Inflammatory macrophage treated with lipopolysaccharide for 4 hours (primary cell): ENCODE data around the gene ZFP1.

ENCODE experiments used
- DNase-seq: peaks from one replicate; pipeline ENCODE4 v3.0.0-alpha.2; 2020

ZFP1 gene

DNA sequence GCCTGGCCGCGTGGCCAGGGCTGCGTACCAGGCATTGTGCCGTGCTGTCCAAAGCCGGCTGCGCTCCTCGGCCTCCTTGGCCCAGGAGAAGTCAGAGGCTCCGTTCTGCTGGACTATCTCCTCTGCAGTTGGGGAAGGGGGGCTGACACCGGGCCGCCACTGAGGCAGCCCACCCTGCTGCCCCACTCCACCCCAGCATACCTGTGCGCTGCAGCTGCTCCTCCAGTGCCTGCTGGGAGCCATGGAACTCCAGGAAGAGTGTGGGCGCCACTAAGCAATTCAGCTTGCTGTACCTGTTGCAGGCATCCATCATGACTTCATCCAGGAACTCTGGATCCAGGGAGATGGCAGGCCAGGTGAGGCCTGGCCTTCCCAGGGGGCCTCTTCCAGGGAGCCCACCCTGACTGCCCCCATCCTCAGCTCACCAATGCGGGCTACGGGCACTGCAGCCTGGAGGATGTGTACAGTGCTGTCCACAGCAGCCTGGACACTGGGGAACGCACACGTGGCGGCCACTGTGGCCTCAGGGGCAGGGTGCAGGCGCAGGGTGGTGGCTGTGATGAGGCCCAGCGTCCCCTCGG lies 34.7 kb upstream of the ZFP1 start:
- no peak for DNase-seq

DNA sequence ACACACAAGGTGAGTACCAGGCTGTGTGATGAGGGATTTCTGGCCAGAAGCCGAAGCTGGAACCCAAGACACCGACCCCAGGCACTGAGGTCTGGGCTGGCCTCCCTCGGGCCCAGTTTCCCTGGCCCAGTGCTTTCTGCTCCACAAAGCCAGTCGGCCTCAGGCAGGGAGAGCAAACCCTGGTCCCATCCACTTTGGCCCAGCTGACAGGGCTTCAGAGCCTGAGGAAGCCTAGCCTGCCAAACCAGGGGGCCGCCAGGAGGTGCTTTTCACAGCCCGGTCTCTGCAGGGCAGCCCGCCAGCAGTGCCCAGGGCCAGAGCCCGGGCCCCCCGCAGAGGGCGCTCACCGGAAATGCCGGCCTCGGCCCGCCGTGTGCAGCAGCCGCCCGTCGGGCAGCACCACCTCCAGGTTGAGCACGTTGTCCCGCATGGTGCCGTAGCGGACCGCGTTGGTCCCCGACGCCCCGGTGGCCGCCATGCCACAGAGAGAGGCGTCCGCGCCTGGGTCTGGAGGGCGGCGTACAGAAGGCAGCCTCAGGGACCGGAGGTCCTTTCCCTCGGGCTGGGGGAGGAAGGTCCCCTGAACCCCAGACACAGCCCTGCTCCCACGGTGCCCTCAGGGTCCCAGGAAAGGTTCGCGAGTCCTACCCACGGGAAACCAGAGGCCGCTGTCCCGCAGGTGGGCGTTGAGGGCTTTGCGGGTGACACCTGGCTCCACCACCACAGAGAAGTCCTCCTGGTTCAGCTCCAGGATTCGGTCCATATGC lies 34.0 kb upstream of the ZFP1 start:
- DNase-seq, result no peak

DNA sequence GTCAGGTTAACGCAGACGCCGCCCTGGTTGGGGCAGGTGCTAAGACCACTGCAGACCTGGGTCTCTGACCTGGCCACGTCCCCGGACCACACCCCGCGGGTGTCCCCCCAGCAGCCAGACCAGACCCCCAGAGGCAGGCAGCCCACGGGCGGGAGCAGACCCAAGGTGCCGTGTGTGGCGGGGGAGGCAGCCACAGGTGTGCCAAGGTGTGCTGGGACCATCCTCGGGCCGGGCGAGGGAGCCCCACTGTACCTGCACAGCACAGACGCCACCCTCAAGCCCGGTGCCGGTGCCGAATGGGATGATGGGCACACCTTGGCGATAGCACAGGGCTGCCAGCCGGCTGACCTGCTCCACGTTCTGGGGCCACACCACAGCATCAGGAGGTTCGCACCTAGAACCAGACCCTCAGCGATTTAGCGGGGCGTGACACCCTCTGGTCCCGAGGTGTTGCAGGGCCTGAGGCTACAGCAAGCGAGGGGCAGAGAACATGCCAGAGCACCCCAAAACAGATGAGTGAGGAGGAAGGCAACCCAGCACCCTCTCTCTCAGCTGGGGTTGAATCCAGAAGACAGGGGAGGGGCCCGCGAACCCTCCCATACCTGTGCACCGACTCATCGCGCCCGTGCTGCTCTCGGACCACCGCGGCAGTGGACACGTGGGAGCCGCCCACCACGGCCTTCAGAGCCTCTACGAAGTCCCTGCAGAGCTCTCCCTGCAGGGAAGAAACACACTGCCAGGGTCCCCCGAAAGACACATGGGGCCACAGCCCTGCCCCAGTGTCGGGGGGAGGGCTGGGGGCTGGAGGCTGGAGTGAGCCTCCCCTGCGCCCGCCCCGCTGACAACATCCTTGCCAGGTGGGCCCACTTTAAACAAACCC lies 33.1 kb upstream of the ZFP1 start:
- no peak for DNase-seq

DNA sequence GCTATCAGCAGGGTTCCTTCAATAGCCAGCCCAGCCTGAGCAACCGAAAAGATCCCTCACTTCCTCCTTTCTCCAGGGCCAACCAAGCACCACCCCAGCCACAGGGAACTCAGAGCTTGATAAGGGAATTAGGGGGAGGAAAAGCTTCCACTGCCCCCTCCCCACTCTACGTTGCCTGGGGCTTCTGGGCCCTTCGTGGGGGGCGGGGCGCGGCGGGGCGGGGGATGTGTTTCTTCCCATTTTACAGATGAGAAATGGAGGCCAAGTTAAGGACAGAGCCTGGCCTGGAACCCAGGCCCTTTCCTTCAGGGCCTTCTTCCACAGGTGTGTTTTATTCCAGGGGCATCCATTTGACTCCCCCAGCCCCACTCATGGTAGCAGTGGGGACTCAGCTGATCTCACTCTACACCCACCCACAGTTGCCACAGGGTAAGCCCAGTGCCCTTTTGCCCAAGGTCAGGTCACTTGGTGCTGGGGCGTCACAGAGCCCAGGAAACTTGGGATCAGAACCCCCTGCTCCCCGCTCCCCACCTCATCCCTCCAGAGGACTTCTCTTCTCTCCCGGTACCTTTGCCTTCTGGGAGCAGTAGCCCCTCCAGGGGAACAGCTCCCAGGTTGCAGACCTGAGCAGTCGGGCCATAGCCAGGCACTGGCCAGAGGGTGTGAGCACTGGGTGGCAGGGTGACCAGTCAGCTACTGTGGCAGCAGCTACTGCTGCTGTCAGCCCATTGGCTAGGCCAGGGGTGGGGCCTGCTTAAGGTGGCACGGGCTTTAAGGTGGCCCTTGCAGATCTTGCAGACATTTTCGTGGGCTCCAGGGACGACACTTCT lies 32.0 kb upstream of the ZFP1 start, which contains the start of gene LDHD:
Gene LDHD (minus strand): TSS at position 700 of the 830 bp plus-strand sequence. CDS start 60 bp downstream, at position 640.
- peak; percentile 68 for DNase-seq

GRCh38 chr16:75116911-75117245 lies 31.4 kb upstream of the ZFP1 start:
- DNase-seq, result no peak

- DNase-seq, result no peak
Measured at GRCh38 chr16:75118943-75119539, 29.3 kb upstream of the ZFP1 start.

DNA sequence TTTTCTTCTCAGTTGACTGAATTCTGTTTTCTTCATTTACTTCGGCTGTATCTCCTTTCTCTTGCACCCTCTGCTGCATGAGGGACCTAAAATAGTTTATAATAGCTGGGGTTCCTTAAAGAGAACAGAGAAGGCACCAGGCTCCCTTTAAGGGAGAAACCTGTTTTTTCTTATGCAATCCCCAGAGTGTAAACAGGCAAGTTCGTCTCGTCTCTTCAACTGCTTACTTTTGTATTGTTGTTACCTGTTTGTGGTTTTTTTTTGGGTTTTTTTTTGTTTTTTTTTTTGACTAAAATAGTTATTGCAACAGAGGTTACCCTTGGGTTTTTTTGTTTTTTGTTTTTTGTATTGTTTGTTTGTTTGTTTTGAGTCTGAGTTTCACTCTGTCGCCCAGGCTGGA lies 28.1 kb upstream of the ZFP1 start:
- DNase-seq, result no peak

DNA sequence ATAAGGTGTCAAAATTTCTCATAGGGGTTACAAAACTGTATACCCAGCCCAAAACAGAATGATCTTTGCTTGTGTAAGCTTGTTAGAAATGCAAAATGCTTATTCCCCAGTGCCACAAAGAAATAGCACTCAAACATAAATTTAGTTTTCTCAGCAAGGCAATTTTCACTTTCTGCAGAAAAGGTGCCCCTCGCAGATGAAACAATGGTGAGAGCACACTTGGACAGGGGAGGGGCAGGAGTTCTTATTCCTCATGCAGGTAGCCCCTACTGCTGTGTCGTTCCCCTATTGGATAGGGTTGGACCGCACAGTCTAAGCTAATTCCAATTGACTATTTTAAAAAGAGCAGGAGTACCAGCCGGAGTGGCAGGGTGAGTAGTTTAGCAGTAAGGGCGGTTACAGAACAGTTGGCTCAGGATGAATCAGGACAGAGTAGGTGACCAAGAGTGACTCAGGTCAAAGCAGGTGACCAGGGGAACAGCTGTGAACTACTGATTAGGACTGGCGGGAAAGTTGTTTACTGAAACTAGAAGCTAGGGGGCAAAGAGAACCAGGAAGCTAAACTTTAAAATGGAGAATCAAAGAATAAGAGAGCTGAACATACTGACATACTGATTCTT lies 26.3 kb upstream of the ZFP1 start:
- DNase-seq, result no peak

DNA sequence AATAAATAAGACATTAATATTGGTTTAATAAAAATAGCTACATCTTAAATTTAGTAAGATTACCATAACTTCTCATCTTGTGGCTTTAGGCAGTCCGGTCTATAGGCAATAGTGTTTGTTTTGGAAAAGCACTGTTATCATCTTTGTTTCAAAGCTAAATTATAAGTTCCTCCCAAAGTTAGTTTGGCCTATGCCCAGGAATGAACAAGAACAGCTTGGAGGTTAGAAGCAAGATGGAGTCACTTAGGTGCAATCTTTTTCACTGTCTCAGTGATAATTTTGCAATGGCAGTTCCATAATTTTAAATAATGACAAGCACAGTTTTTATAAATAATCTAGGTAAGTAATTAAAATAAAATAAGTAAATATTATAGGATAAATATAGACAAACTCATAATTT lies 25.7 kb upstream of the ZFP1 start:
- no peak for DNase-seq

DNA sequence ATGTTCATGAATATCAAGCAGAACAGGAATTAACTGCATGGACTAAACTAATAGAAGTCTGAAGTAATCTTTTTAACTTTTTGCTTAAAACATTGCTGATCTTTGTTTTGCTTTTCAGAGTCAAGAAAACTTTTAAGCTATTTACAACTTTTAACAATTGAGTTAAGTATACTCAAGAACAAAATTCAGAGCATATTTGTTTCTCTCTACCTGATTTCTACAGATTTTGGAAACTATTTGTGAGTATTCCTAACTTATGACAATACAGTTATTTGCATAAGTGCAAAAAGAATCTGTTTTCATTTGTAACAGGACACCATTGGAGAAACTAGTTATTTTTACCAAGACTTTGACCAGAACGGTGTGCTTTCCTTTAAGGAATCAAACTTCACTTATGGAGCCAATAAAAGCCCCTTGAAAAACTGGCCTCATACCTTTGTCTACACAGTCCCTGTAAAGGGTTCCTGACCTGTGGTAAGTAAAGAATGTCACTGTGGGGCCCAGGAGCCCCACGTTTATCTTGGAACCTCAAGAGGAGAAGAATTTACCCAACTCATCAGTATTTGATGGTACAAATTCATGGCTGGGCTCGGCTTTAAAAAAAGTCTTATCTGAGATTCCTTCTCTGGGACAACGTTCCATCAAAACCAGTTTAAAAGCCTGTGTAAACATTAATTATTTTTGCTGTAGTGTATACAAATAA lies 20.5 kb upstream of the ZFP1 start:
- no peak for DNase-seq

DNA sequence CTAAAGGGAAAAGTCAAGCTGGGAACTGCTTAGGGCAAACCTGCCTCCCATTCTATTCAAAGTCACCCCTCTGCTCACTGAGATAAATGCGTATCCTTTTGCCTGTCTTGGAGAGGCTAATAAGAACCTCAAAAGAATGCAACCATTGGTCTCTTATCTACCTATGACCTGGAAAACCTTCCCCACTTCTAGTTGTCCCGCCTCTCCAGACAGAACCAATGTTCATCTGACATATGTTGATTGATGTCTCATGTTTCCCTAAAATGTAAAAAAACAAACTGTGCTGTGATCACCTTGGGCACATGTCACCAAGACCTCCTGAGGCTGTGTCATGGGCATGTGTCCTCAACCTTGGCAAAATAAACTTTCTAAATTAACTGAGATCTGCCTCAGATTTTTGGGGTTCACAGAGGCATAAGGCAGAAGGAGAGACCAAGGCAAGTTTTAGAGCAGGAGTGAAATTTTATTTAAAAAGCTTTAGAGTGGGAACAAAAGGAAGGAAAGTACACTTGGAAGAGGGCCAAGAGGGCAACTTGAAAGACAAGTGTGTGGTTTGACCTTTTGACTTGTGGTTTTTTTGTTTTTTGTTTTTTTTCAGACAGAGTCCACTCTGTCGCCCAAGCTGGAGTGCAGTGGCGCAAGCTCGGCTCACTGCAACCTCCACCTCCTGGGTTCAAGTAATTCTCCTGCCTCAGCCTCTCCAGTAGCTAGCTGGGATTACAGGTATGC lies 18.7 kb upstream of the ZFP1 start:
- DNase-seq, result peak; percentile 22

DNA sequence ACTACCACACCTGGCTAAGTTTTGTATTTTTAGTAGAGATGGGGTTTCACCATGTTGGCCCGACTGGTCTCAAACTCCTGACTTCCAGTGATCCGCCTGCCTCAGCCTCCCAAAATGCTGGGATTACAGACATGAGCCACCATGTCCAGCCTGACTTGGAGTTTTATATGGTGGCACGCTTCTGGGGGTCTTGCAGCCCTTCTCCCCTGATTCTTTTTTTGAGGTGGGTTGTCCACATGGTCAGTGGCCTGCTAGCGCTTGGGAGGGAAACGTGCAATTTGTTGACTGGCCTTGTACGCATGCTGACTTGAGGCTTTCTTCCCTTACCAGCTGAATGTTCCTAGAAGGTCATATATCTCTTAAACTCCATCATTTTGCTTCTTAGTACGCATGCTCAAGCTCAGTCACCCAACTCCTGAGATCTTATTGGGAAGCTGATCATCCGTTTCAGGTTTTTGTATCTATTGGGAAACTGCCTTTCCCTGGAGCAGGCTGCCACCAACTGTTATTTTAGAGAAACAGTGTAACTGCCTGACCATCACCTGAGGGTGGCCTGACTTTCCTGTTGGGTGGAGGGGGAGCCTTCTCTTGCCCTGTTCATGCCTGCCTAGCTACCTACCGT lies 18.1 kb upstream of the ZFP1 start:
- DNase-seq, result no peak

GRCh38 chr16:75131081-75131480 lies 17.2 kb upstream of the ZFP1 start:
- DNase-seq, result no peak

GRCh38 chr16:75138233-75138632 lies 10.1 kb upstream of the ZFP1 start:
- no peak for DNase-seq

- peak; percentile 20 for DNase-seq
Measured at GRCh38 chr16:75138636-75139035, 9.7 kb upstream of the ZFP1 start.

DNA sequence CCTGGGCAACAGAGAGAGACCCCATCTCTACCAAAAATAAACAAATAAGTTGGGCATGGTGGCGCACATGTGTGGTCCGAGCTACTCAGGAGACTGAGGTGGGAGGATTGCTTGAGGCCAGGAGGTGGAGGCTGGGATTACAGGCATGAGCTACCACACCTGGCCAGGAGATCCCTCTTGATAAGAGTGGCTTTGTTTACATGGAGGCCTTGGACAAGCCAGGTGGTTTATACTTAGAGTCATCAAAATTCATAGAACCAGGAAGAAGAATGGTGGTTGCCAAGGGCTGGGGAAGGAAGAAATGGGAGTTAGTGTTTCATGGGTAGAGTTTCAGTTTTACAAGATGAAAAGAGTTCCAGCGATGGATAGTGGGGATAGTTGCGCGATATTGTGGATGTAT lies 8.8 kb upstream of the ZFP1 start:
- no peak for DNase-seq

DNA sequence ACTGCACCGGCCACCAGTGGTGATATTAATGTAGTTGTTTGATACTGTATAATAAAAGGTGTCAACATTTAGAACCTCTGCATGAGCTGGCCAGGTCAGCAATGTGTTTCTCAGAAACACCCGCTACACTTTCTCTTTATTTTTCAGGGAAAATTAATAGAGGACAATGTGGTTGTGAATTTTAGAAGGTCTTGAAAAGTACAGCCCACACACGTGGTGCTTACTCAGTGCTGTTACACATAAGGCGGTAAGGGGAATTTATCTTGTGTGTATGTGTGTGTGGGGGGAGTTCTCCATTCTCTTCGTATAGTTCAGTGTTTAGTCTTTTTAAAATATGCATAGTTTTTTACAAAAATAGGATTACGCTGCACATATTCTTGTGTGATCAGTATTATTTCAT lies 4.4 kb upstream of the ZFP1 start:
- DNase-seq, result peak; percentile 70

DNA sequence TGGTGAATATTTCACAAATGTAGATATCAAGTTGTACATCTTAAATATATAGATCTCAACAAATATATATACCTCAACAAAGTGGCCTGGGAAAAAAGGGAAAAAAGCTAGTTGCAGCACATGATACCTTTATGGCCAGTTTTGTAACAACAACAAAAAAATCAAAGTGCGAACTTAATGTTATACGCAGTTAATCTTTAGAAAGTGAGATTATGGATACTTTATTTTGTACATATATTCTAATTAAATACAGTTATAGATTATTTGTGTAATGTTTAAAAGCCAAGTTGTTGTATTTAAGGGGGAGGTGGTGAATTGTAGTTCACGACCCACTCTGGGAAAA lies 385 bp upstream of the ZFP1 start:
- no peak for DNase-seq

DNA sequence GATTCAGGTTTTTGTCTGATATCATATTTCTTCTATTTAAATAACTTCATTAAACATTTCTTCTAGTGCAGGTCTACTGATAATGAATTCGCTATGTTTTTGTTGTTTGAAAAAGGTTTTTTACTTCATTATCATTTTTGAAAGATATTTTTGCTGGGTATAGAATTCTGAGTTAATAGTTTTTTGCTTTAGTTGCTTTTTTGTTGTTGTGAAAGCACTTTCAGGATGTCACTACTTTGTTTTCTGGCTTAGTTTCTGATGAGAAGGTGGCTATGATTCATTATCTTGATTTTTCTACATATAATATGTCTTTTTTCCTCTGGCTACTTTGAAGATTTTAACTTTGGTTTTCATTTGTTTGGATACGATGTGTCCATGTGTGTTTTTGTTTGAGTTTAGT lies 3.5 kb downstream of the ZFP1 start:
- DNase-seq, result no peak

DNA sequence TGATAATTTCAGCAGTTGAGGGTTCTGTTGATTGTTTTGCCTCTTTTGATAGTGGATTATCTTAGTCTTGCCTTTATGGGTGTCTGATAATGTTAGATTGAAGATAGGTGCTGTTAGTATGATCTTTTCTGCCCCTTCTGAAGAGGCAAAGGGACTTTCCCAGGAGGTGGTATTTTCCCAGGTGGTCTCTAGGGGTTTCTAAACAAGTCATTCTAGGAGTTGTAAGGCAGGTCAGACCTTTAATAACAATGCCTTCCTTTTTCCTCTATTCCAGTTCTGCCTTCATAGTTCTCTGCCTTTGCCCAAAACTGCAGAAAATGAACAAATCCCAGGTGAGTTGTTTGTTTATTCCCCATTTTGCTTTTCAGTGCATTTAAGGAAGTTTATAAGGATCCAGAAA lies 4.3 kb downstream of the ZFP1 start:
- no peak for DNase-seq
